Aorta (tissue), 5 donors: ENCODE data around the gene KLHDC3. TPM values are rescaled to one million over a fixed set of nuclear protein-coding genes. Genes with fewer than 3 reads are reported as not detected.

Source experiments
- ATAC-seq: fragments of 200-7000 bp; cut with Tn5 transposase; one replicate; pipeline ENCODE4 v1.9.1; 2022; ENCODE audit warnings: moderate library complexity; ENCODE audit not compliant: low FRiP score
- DNase-seq, 2 donors: peaks; one replicate each; pipeline ENCODE4 v3.0.0-alpha.2; 2020
- H3K27ac ChIP-seq, 2 donors: one replicate each; pipeline ENCODE4 v1.5.1; 2013; ENCODE audit warnings: low read length in 2 of 2, mild to moderate bottlenecking in 2 of 2, moderate library complexity in 2 of 2, control low read depth in 1 of 2, inconsistent platforms in 1 of 2, low read depth in 1 of 2
- H3K27me3 ChIP-seq, 2 donors: one replicate each; pipeline ENCODE4 v1.6.1; 2013; ENCODE audit warnings: control low read depth in 1 of 2, low read length in 1 of 2, mild to moderate bottlenecking in 1 of 2, moderate library complexity in 1 of 2; ENCODE audit not compliant: insufficient read depth in 2 of 2, control insufficient read depth in 1 of 2
- H3K36me3 ChIP-seq, 2 donors: one replicate each; pipeline ENCODE4 v1.6.1; 2013; ENCODE audit warnings: control low read depth in 1 of 2, low read length in 1 of 2, mild to moderate bottlenecking in 1 of 2; ENCODE audit not compliant: insufficient read depth in 2 of 2, control insufficient read depth in 1 of 2
- H3K4me1 ChIP-seq, 2 donors: one replicate each; pipeline ENCODE4 v1.6.1; 2013; ENCODE audit warnings: low read length in 2 of 2, control low read depth in 1 of 2, mild to moderate bottlenecking in 1 of 2, moderate library complexity in 1 of 2; ENCODE audit not compliant: insufficient read depth in 2 of 2, control insufficient read depth in 1 of 2
- H3K4me3 ChIP-seq, 2 donors: one replicate each; pipeline ENCODE4 v1.5.1; 2013; ENCODE audit warnings: low read length in 2 of 2, control low read depth in 1 of 2, mild to moderate bottlenecking in 1 of 2
- H3K9me3 ChIP-seq: one replicate; pipeline ENCODE4 v1.6.1; 2013; ENCODE audit warnings: mild to moderate bottlenecking, low read length; ENCODE audit not compliant: control insufficient read depth
- WGBS, 2 donors: extraction: QIAGEN DNeasy Blood & Tissue Kit; methylation state at CpG; one replicate each; pipeline ENCODE4 v1.1.7; 2013; 5-methylcytosine and 5-hydroxymethylcytosine counted together
- intact Hi-C, 2 donors: fragments of 100-400 bp; cut with DNase I; formaldehyde crosslinking; loops; one replicate each; pipeline versions ENCODE4 v1.14.2 to v1.15.0; 2022
- polyA plus RNA-seq, 2 donors: library from polyadenylated mRNA; stranded (reverse); fragments of 200-250 nt; gene quantifications; one replicate each; pipeline ENCODE4 v1.2.3, GENCODE V29; 2013
- total RNA-seq, 2 donors: library from RNA; stranded (reverse); fragmentation: NEBNext Ultra II Directional; extraction: Animal tissue kit (Norgen Biotek cat#: 25700); gene quantifications; one replicate each; pipeline ENCODE4 v1.2.1, GENCODE V29; 2021
- donor health status: healthy with polysubstance abuse.
- donor health status: Bipolar disorder and iron deficiency.
- donor health status: DM: no; HTN: no; CAD: no.
- donor health status: DM: no; HTN: no; CAD: no.
- donor health status: DM: yes; HTN: yes; CAD: no.

The KLHDC3 gene
- total and polyA plus RNA-seq, 4 donors: 55.7 to 95.9 (median 68.2) TPM

DNA sequence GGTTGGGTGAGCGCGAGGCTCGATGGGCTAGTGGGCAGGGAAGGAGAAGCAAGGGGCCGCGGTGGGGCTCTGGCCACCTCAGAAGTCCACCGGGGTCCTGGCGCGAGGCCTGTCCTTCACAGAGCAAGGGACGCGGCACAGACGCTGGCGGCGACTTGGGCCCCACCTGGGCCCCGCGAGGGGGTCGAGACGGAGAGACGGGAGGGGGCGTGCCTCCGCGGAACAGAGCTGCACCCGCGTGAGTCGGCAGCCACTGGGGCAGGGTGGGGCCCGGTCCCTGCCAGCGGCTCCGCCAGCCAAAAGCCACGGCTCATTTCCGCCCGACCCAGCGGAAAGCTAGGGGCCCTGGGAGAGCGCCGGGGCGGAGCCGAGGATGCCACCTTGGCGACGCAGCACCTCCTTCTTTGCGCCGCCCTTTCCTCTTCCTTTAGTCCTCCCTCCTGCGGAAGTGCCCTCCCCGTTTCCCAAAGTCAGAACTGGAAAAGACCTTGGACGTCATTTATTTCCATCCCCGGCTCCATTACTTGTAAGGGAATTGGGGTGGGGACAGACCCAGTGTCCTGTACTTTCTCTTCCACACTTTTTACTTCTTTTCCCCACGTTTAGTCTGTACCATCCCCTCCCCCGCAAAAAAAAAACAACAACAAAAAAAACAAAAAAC, 39.6 kb downstream of the KLHDC3 start, which contains the start of gene CUL7:
Gene CUL7 (minus strand): TSS at position 307 of the 661 bp plus-strand sequence. CDS start 1,063 bp downstream, outside the sequence.
- ATAC-seq (peak; percentile 94), DNase-seq (peak; percentile 96 to 98)
- H3K4me1 ChIP-seq: no peaks in the 10 kb centered on the region
- H3K27me3 ChIP-seq: no peaks in the 10 kb centered on the region
- WGBS, 2 donors: 2% methylated on average over 33 to 45 of the region's 45 CpGs
- H3K4me3 ChIP-seq: peak within 1 kb of the TSS; percentile 52 to 61
- H3K36me3 ChIP-seq: peaks cover 0 to 5% of the 10 kb centered on the region in 2 donors
- intact Hi-C loops: loop anchor here (2.0 to 5.0 kb wide), 2 partner anchors 39 to 126 kb away; partner anchors contain the start of genes KLHDC3 (in 2 of the 2) and CNPY3 (in 1 of the 2)
- H3K9me3 ChIP-seq: no peaks in the 10 kb centered on the region
- H3K27ac ChIP-seq: peak within 1 kb of the TSS in 1 of 2 donors; percentile 82

DNA sequence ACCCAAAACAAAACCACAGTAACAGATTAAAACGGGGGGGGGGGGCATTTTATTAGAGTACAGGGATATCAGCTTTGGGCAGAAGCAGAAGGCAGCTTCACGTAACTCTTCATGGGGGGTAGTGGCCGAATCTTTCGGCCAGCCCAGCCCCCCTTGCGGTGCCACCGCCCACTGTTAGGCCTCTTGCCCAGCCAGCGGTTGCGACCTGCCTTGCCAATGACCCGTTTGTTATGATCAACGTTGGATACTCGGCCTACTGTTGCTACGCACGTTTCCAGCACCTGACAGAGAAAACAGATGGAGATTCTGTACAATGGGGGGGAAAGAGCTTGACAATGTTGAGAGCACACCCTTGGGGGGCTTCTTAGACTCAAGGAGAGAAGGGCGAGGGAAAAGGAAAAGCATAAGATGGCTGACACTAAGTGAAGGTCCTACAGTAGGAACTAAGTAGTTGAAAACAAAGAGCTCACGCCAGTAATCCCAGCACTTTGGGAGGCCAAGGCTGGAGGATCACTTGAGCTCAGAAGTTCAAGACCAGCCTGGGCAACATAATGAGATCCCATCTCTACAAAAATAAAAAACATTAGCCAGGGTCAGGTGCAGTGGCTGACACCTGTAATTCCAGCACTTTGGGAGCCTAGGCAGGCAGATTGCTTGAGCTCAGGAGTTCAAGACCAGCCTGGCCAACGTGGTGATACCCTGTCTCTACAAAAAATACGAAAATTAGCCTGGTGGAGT, 40.3 kb downstream of the KLHDC3 start:
- whole genome bisulfite sequencing, 2 donors: 63 to 68% methylated on average over 17 of the region's 17 CpGs
- Histone ChIP-seq H3K27ac (peak overlapping the region in 1 of 2 donors; percentile 78), H3K36me3 (peaks cover 0 to 3% of the 10 kb centered on the region in 2 donors), H3K9me3 (no peaks in the 10 kb centered on the region), H3K4me3 (no peak overlapping the region), H3K27me3 (no peaks in the 10 kb centered on the region), H3K4me1 (no peaks in the 10 kb centered on the region)
- ATAC-seq (no peak), DNase-seq (no peak)
- intact Hi-C loops: loop anchor here in 1 of 2 donors (2.0 to 5.0 kb wide), 2 partner anchors 40 to 127 kb away; partner anchors contain the start of genes CNPY3 and KLHDC3

DNA sequence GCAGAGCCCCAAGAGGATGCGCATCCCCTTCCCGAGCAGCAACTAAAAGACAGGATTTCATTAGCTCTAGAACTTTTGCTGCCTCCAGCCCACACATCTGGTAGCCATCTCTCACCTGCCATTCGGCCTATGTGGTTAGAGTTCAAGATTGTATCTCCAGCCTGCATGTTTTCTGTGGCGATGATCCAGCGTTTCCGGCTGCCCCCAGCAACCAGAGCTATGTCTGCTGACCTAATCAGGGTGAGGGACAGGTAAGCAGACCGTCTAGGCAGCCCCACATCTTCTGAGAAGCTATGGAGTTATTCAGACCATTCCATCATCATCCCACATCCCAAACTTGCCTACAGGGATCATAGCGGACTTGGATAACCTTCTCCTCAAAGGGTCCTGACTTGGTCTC, 41.9 kb downstream of the KLHDC3 start:
- Histone ChIP-seq H3K27ac (no peak overlapping the region), H3K4me1 (no peaks in the 10 kb centered on the region), H3K27me3 (no peaks in the 10 kb centered on the region), H3K9me3 (no peaks in the 10 kb centered on the region), H3K4me3 (no peak overlapping the region), H3K36me3 (peaks cover 0 to 3% of the 10 kb centered on the region in 2 donors)
- DNase-seq: no peak
- no peak for ATAC-seq
- intact Hi-C loops: loop anchor here in 1 of 2 donors (2.0 kb wide), 1 partner anchor 41 kb away; the partner anchor contains the start of gene KLHDC3
- WGBS, 2 donors: 73 to 77% methylated on average over 8 of the region's 8 CpGs

DNA sequence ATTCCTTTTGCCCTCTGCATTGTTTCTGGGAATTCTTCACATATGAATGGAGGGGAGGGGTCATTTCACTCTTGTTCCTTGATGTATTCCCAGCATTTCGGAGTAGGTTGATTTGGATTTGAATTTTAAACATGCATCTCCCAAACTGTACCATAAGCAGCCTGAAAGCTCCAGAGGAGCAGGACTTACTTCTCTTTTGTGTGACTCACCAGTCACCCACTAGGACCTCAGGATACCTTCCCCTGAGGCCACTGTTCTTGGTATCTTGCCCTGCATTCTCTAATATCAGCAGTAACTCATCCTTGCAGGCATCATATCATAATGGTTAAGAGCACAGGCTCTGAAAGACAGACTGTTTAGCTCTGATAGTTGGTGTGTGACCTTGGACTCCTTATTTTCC, 44.5 kb downstream of the KLHDC3 start:
- Histone ChIP-seq H3K27ac (no peak overlapping the region), H3K9me3 (no peaks in the 10 kb centered on the region), H3K27me3 (no peaks in the 10 kb centered on the region), H3K4me1 (no peaks in the 10 kb centered on the region), H3K36me3 (peaks cover 0 to 3% of the 10 kb centered on the region in 2 donors), H3K4me3 (peak overlapping the region; percentile 69 to 79)
- DNase-seq (no peak), ATAC-seq (no peak)
- intact Hi-C loops: no loop called here
- WGBS, 2 donors: 69 to 74% methylated on average over 1 of the region's 1 CpG

DNA sequence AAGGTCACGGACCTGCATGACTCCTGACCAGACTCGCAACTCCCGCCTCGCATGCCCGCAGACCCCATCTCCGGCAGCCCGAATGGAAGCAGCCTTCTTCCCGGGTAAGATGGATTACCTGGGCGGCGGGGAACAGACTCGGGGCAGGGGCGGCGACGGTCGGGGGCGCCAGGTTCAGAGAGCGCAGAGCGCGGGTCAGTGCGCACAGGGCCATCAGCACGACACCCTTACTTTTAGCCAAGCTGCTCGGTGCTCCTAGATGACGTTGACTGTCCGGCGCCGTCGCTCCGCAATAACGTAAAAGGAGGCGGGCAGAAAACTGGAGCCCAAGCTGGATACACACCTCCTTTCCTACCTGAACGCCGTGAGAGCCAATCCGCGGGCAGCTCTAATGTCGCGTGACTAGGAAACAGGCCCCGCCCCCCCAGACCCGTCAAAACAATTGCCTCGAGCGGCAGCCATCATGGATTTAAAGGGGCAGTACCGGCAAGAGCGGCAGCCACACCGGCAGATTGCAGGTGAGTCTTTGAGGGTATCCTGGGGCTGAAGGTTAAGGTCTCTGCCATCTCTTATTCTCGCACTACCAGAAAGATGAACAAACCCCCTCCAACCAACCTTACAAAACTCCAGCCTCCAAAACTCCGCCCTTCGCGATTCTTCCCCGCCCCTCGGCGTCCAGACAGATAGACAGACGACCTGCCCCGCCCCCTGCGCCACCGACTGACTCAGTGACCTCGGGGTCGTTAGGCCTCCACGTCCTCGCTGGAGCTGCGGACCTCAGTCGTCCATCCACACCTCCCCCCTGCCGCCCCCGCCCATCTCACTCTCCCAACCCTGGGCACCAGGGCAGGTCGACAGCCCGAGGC, 45.4 kb downstream of the KLHDC3 start, which contains the start of the genes KLC4 and MRPL2:
Gene KLC4 (plus strand): TSS at position 464 of the 866 bp plus-strand sequence. CDS start 1,705 bp downstream, outside the sequence.
Gene MRPL2 (minus strand): TSS at position 267 of the 866 bp plus-strand sequence. CDS start 53 bp downstream, at position 214.
- peak within 1 kb of the TSS; percentile 71 to 79 for H3K4me3 ChIP-seq
- H3K27me3 ChIP-seq: no peaks in the 10 kb centered on the region
- peak within 1 kb of the TSS in 1 of 2 donors; percentile 28 for H3K27ac ChIP-seq
- peaks cover 0 to 3% of the 10 kb centered on the region in 2 donors for H3K36me3 ChIP-seq
- no peaks in the 10 kb centered on the region for H3K4me1 ChIP-seq
- no peaks in the 10 kb centered on the region for H3K9me3 ChIP-seq
- peak; percentile 99 for DNase-seq
- WGBS, 2 donors: 1% methylated on average over 64 of the region's 64 CpGs
- intact Hi-C loops: no loop called here
- peak; percentile 98 for ATAC-seq

DNA sequence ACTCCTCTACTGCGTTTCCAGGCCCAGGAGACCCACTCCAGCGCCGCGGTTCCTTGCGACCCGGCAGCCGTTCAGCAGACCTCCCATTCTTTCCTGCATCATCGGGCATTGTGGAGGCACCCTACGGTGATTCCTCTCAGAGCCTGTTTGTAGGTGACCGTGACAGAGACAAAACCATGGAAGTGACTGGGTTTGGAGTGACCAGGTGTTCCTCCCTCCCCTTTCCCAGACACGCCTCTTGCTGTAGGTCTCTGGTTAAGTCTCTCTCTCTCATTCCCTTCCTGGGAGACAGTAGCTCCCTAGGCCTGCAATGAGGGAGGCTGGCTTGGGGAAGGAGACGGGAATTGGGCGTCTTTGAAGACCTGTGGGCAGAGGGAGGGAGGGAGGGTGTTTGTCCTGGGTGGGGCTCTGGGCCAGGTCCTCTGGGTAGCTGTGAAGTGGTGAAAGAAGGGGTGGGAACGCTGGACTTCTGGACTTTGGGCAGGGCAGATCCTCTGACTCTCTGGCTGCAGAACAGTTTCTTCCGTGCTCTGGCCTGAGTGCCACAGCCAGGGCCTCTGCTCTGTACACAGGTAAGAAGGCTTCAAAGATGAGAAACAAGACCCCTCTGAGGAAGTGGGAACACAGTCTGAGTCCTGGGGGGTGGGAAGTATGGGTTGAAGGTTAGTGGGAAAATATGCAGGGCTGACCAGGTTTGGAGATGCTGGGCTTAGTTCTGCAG, 46.1 kb downstream of the KLHDC3 start:
- no peaks in the 10 kb centered on the region for H3K4me1 ChIP-seq
- 2% methylated on average over 14 to 15 of the region's 15 CpGs for WGBS, 2 donors
- H3K9me3 ChIP-seq: no peaks in the 10 kb centered on the region
- H3K27ac ChIP-seq: peak overlapping the region in 1 of 2 donors; percentile 23
- peak overlapping the region; percentile 11 to 71 for H3K4me3 ChIP-seq
- peak; percentile 2 for ATAC-seq
- intact Hi-C loops: no loop called here
- no peak for DNase-seq
- H3K27me3 ChIP-seq: no peaks in the 10 kb centered on the region
- H3K36me3 ChIP-seq: peaks cover 0 to 3% of the 10 kb centered on the region in 2 donors

DNA sequence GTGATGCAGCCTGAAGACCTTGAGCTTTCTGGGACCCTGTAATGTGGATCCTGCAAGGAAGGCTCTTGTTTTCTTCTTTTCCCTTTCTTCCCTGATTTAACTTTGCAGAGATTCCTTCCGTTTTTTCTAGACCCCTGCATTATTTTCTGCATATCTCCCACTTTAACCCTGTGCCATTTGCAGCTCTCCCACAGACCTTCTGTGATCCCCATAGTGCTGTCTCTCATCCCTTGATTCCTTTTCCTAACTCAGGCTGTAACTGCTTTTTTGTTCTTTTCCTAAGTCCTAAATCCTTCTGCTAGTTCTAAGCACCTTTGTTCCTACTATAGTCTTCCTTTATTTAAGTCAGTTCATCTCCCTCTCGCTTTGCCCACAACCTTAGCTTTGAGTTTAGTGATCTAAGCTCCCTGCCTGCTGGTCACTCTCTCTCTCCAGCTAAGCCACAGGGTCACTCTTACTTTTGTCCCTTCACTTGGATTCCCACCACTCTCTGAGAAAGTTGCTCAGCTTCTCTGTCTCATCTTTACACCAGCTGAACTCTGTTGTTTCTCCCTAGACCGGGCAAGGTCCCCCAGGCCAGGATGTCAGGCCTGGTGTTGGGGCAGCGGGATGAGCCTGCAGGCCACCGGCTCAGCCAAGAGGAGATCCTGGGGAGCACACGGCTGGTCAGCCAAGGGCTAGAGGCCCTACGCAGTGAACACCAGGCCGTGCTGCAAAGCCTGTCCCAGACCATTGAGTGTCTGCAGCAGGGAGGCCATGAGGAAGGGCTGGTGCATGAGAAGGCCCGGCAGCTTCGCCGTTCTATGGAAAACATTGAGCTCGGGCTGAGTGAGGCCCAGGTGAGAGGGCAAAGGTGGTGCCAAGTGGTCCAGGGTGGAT, 46.9 kb downstream of the KLHDC3 start:
- H3K36me3 ChIP-seq: peaks cover 0 to under 1% of the 10 kb centered on the region in 2 donors
- ATAC-seq: no peak
- intact Hi-C loops: no loop called here
- no peaks in the 10 kb centered on the region for H3K27me3 ChIP-seq
- no peak for DNase-seq
- H3K9me3 ChIP-seq: no peaks in the 10 kb centered on the region
- no peak overlapping the region for H3K4me3 ChIP-seq
- no peaks in the 10 kb centered on the region for H3K4me1 ChIP-seq
- 84 to 85% methylated on average over 12 of the region's 12 CpGs for WGBS, 2 donors
- H3K27ac ChIP-seq: no peak overlapping the region
